Measurements from ENCODE around the gene RMI2. TPM values are rescaled to one million over a fixed set of nuclear protein-coding genes. Genes with fewer than 3 reads are reported as not detected.

RMI2 gene
- polyA plus RNA-seq, 1 donor (not counting 4 experiments of a cell fraction or from before 2014, with no cell fraction given): 6.8 TPM

DNA sequence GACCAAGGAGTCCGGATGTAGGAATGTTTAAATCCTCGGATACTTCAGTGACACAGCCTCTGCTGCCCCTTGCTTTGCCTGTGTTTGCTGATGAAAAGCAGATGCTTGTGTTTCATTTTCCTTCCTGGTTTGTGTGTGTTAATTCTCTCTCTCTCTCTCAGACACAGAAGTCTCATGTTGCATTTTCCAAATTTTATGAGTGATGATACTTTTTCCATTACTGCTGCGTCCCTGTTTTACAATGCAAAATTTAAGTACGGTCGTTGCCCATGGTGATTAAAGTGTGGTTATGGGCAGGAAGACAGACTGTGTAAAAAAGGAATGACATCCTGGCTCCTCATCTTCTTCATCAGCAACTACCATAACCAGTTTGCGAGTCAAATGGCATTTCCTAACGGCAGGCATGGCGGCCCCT is 5.7 kb downstream of the RMI2 start:
- FAIRE-seq (no peak), DNase-seq (ENCODE audit: low read depth, low spot score) (no peak)
- Histone ChIP-seq H3K9me1 (ENCODE audit: control insufficient read depth, extremely low read depth, insufficient read depth, low read length) (no peaks in the 10 kb centered on the region), H3K4me2 (ENCODE audit: control insufficient read depth, extremely low read depth, insufficient read depth, low read depth, low read length) (no peak overlapping the region), H3K79me2 (ENCODE audit: control insufficient read depth, insufficient read depth, low read length) (no peaks in the 10 kb centered on the region), H3K27ac (ENCODE audit: control insufficient read depth, insufficient read depth, low read length) (no peak overlapping the region), H3K36me3 (ENCODE audit: control insufficient read depth in 2 of 2, extremely low read depth in 1 of 2, insufficient read depth in 2 of 2, low read length in 2 of 2) (no peaks in the 10 kb centered on the region), H2AFZ (ENCODE audit: control insufficient read depth, low read length) (no peak overlapping the region), H3K4me3 (ENCODE audit: control insufficient read depth in 2 of 3, extremely low read depth in 1 of 3, insufficient read depth in 2 of 3, low read depth in 1 of 3, low read length in 3 of 3) (no peak overlapping the region), H3K4me1 (ENCODE audit: control insufficient read depth, extremely low read depth, insufficient read depth, low read length) (peaks cover 18% of the 10 kb centered on the region), H4K20me1 (ENCODE audit: control insufficient read depth, extremely low read depth, insufficient read depth, low read length) (no peaks in the 10 kb centered on the region), H3K9ac (ENCODE audit: control insufficient read depth, extremely low read depth, insufficient read depth, low read length) (no peak overlapping the region), H3K27me3 (ENCODE audit: control insufficient read depth, extremely low read depth, insufficient read depth, low read length) (no peaks in the 10 kb centered on the region), H3K9me3 (ENCODE audit: control insufficient read depth, low read depth, low read length) (no peaks in the 10 kb centered on the region)
- dilution Hi-C loops (cut with MboI; ENCODE audit: extremely low pct_ligation_motif_present, low sequenced_read_pairs): loop anchor here (10.0 kb wide), 1 partner anchor 146 kb away; no protein-coding TSS in a partner anchor
- TF ChIP-seq, protein P1, sequence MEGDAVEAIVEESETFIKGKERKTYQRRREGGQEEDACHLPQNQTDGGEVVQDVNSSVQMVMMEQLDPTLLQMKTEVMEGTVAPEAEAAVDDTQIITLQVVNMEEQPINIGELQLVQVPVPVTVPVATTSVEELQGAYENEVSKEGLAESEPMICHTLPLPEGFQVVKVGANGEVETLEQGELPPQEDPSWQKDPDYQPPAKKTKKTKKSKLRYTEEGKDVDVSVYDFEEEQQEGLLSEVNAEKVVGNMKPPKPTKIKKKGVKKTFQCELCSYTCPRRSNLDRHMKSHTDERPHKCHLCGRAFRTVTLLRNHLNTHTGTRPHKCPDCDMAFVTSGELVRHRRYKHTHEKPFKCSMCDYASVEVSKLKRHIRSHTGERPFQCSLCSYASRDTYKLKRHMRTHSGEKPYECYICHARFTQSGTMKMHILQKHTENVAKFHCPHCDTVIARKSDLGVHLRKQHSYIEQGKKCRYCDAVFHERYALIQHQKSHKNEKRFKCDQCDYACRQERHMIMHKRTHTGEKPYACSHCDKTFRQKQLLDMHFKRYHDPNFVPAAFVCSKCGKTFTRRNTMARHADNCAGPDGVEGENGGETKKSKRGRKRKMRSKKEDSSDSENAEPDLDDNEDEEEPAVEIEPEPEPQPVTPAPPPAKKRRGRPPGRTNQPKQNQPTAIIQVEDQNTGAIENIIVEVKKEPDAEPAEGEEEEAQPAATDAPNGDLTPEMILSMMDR (optimal IDR thresholded peaks at IDR 0.05 in 1 of 3, IDR thresholded peaks at IDR 0.05 in 1 of 3, conservative IDR thresholded peaks at IDR 0.05 in 1 of 3; ENCODE audit: extremely low read depth in 1 of 3, insufficient read depth in 2 of 3, low read length in 3 of 3): no peak
- TF ChIP-seq EZH2 (IDR thresholded peaks at IDR 0.05; ENCODE audit: low read length): no peak

DNA sequence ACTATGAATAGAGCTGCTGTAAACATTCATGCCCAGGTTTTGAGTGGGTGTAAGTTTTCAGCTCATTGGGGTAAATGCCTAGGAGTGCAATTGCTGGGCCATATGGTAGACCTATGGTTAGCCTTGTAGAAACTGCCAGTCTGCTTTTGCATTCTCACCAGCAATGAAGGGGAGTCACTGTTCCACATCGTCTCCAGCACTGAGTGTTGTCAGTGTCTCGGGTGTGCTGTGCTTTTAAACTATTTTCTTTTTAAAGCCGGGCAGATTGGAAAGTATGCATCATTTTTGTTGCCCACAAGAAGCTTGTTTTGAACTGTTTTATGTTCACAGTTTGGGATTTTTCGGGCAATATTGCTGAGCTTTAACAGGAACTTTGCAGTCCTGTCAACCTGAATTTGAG is 7.9 kb downstream of the RMI2 start:
- Histone ChIP-seq H3K9ac (ENCODE audit: control insufficient read depth, extremely low read depth, insufficient read depth, low read length) (no peak overlapping the region), H3K9me1 (ENCODE audit: control insufficient read depth, extremely low read depth, insufficient read depth, low read length) (no peaks in the 10 kb centered on the region), H4K20me1 (ENCODE audit: control insufficient read depth, extremely low read depth, insufficient read depth, low read length) (no peaks in the 10 kb centered on the region), H3K27ac (ENCODE audit: control insufficient read depth, insufficient read depth, low read length) (no peak overlapping the region), H3K9me3 (ENCODE audit: control insufficient read depth, low read depth, low read length) (no peaks in the 10 kb centered on the region), H3K4me3 (ENCODE audit: control insufficient read depth in 2 of 3, extremely low read depth in 1 of 3, insufficient read depth in 2 of 3, low read depth in 1 of 3, low read length in 3 of 3) (no peak overlapping the region), H3K79me2 (ENCODE audit: control insufficient read depth, insufficient read depth, low read length) (no peaks in the 10 kb centered on the region), H2AFZ (ENCODE audit: control insufficient read depth, low read length) (no peak overlapping the region), H3K4me2 (ENCODE audit: control insufficient read depth, extremely low read depth, insufficient read depth, low read depth, low read length) (no peak overlapping the region), H3K27me3 (ENCODE audit: control insufficient read depth, extremely low read depth, insufficient read depth, low read length) (no peaks in the 10 kb centered on the region), H3K36me3 (ENCODE audit: control insufficient read depth in 2 of 2, extremely low read depth in 1 of 2, insufficient read depth in 2 of 2, low read length in 2 of 2) (no peaks in the 10 kb centered on the region), H3K4me1 (ENCODE audit: control insufficient read depth, extremely low read depth, insufficient read depth, low read length) (peaks cover 33% of the 10 kb centered on the region)
- dilution Hi-C loops (cut with MboI; ENCODE audit: extremely low pct_ligation_motif_present, low sequenced_read_pairs): loop anchor here (10.0 kb wide), 1 partner anchor 148 kb away; no protein-coding TSS in a partner anchor
- DNase-seq (ENCODE audit: low read depth, low spot score) (no peak), FAIRE-seq (no peak)
- TF ChIP-seq EZH2 (IDR thresholded peaks at IDR 0.05; ENCODE audit: low read length): no peak

DNA sequence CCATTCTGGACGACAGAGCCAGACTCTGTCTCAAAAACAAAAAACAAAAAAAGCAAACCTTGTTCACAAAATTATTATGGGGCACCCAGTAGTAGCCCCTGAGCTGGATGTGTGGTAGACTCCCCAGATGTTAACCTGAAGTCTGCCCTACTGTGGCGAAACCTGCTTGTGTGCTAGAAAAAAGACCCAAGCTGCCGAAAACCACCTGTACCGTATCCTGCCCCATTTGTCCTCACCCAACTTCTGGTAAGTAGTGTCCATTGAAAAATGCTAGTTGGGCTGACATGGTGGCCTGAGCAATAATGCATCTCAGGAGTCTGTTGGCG is 9.1 kb downstream of the RMI2 start:
- TF ChIP-seq EZH2 (IDR thresholded peaks at IDR 0.05; ENCODE audit: low read length): no peak
- TF ChIP-seq, protein P1 (optimal IDR thresholded peaks at IDR 0.05 in 1 of 3, IDR thresholded peaks at IDR 0.05 in 1 of 3, conservative IDR thresholded peaks at IDR 0.05 in 1 of 3; ENCODE audit: extremely low read depth in 1 of 3, insufficient read depth in 2 of 3, low read length in 3 of 3): no peak
- no peak overlapping the region for H2AFZ ChIP-seq (ENCODE audit: control insufficient read depth, low read length)
- H3K9me1 ChIP-seq (ENCODE audit: control insufficient read depth, extremely low read depth, insufficient read depth, low read length): no peaks in the 10 kb centered on the region
- dilution Hi-C loops (cut with MboI; ENCODE audit: extremely low pct_ligation_motif_present, low sequenced_read_pairs): loop anchor here (10.0 kb wide), 1 partner anchor 150 kb away; no protein-coding TSS in a partner anchor
- H3K36me3 ChIP-seq (ENCODE audit: control insufficient read depth in 2 of 2, extremely low read depth in 1 of 2, insufficient read depth in 2 of 2, low read length in 2 of 2): no peaks in the 10 kb centered on the region
- H3K27ac ChIP-seq (ENCODE audit: control insufficient read depth, insufficient read depth, low read length): no peak overlapping the region
- no peaks in the 10 kb centered on the region for H3K27me3 ChIP-seq (ENCODE audit: control insufficient read depth, extremely low read depth, insufficient read depth, low read length)
- H3K9me3 ChIP-seq (ENCODE audit: control insufficient read depth, low read depth, low read length): no peaks in the 10 kb centered on the region
- H3K9ac ChIP-seq (ENCODE audit: control insufficient read depth, extremely low read depth, insufficient read depth, low read length): no peak overlapping the region
- H3K79me2 ChIP-seq (ENCODE audit: control insufficient read depth, insufficient read depth, low read length): no peaks in the 10 kb centered on the region
- FAIRE-seq (no peak), DNase-seq (ENCODE audit: low read depth, low spot score) (no peak)
- peaks cover 39% of the 10 kb centered on the region for H3K4me1 ChIP-seq (ENCODE audit: control insufficient read depth, extremely low read depth, insufficient read depth, low read length)
- H3K4me3 ChIP-seq (ENCODE audit: control insufficient read depth in 2 of 3, extremely low read depth in 1 of 3, insufficient read depth in 2 of 3, low read depth in 1 of 3, low read length in 3 of 3): no peak overlapping the region
- H3K4me2 ChIP-seq (ENCODE audit: control insufficient read depth, extremely low read depth, insufficient read depth, low read depth, low read length): no peak overlapping the region
- no peaks in the 10 kb centered on the region for H4K20me1 ChIP-seq (ENCODE audit: control insufficient read depth, extremely low read depth, insufficient read depth, low read length)
